Mesenchymal stem cell (in vitro differentiated cells and primary cell): ENCODE results near the gene SPOPL.

Experiments used
- DNase-seq: peaks from one replicate; pipeline ENCODE4 v3.0.0-alpha.2; 2013
- H2AFZ ChIP-seq: one replicate; pipeline ENCODE4 v1.6.1; 2013; ENCODE audit warnings: low read depth, mild to moderate bottlenecking, control low read depth, inconsistent platforms, low read length, moderate library complexity
- H2AK5ac ChIP-seq: 2 replicates; pipeline ENCODE4 v1.6.1; 2013; ENCODE audit warnings: low read length, moderate library complexity, mild to moderate bottlenecking, inconsistent platforms; ENCODE audit not compliant: severe bottlenecking
- H2BK120ac ChIP-seq: one replicate; pipeline ENCODE4 v1.6.1; 2013; ENCODE audit warnings: low read depth, mild to moderate bottlenecking, inconsistent platforms, low read length, moderate library complexity
- H2BK12ac ChIP-seq, 2 experiments: one replicate each; pipeline ENCODE4 v1.6.1; 2013; ENCODE audit warnings: inconsistent platforms in 2 of 2, low read length in 2 of 2, mild to moderate bottlenecking in 2 of 2, moderate library complexity in 2 of 2, control low read depth in 1 of 2
- H2BK15ac ChIP-seq: one replicate; pipeline ENCODE4 v1.6.1; 2013; ENCODE audit warnings: mild to moderate bottlenecking, low read depth, inconsistent platforms; ENCODE audit not compliant: poor library complexity, severe bottlenecking
- H2BK5ac ChIP-seq: 2 replicates; pipeline ENCODE4 v1.6.1; 2013; ENCODE audit warnings: low read depth, mild to moderate bottlenecking, low read length, control low read depth, inconsistent platforms; ENCODE audit not compliant: poor library complexity, severe bottlenecking
- H3K14ac ChIP-seq, 2 experiments: one replicate each; pipeline ENCODE4 v1.6.1; 2013; ENCODE audit warnings: inconsistent platforms in 2 of 2, low read length in 2 of 2, control low read depth in 1 of 2, mild to moderate bottlenecking in 1 of 2, moderate library complexity in 1 of 2
- H3K18ac ChIP-seq, 2 experiments: one replicate each; pipeline ENCODE4 v1.6.1; 2013; ENCODE audit warnings: inconsistent platforms in 2 of 2, low read length in 2 of 2, control low read depth in 1 of 2, low read depth in 1 of 2, mild to moderate bottlenecking in 1 of 2
- H3K23ac ChIP-seq, 2 experiments: one replicate each; pipeline ENCODE4 v1.6.1; 2013; ENCODE audit warnings: inconsistent platforms in 2 of 2, low read length in 2 of 2, mild to moderate bottlenecking in 2 of 2, moderate library complexity in 2 of 2, control low read depth in 1 of 2
- H3K27ac ChIP-seq: 2 replicates; pipeline ENCODE4 v1.5.1; 2013; ENCODE audit warnings: mild to moderate bottlenecking, moderate library complexity, low read length, control low read depth, inconsistent platforms; ENCODE audit not compliant: poor library complexity, severe bottlenecking
- H3K27me3 ChIP-seq, 2 experiments: 2 replicates each; pipeline versions ENCODE4 v1.6.1 to v1.7.0; 2013; ENCODE audit warnings: low read length in 2 of 2, mild to moderate bottlenecking in 2 of 2, moderate library complexity in 2 of 2, control low read depth in 1 of 2, inconsistent platforms in 1 of 2; ENCODE audit not compliant: control insufficient read depth in 1 of 2, insufficient read depth in 1 of 2
- H3K36me3 ChIP-seq, 2 experiments: 2 replicates each; pipeline versions ENCODE4 v1.6.1 to v1.7.0; 2013; ENCODE audit warnings: low read length in 2 of 2, control low read depth in 1 of 2, inconsistent platforms in 1 of 2, low read depth in 1 of 2, mild to moderate bottlenecking in 1 of 2; ENCODE audit not compliant: insufficient read depth in 2 of 2, control insufficient read depth in 1 of 2
- H3K4ac ChIP-seq, 2 experiments: one replicate each; pipeline ENCODE4 v1.6.1; 2013; ENCODE audit warnings: inconsistent platforms in 2 of 2, low read length in 2 of 2, mild to moderate bottlenecking in 2 of 2, moderate library complexity in 2 of 2, control low read depth in 1 of 2, low read depth in 1 of 2
- H3K4me1 ChIP-seq: 2 replicates; pipeline ENCODE4 v1.6.1; 2013; ENCODE audit warnings: low read depth, low read length, control low read depth; ENCODE audit not compliant: control insufficient read depth, insufficient read depth
- H3K4me2 ChIP-seq: 2 replicates; pipeline ENCODE4 v1.6.1; 2013; ENCODE audit warnings: low read length, mild to moderate bottlenecking, inconsistent platforms; ENCODE audit not compliant: poor library complexity, severe bottlenecking
- H3K4me3 ChIP-seq, 2 experiments: 2 replicates each; pipeline versions ENCODE4 v1.5.1 to v1.7.0; 2013; ENCODE audit warnings: low read length in 2 of 2, mild to moderate bottlenecking in 2 of 2, control low read depth in 1 of 2, low read depth in 1 of 2; ENCODE audit not compliant: insufficient read depth in 1 of 2
- H3K79me1 ChIP-seq: replicated peaks from 2 replicates; pipeline ENCODE4 v1.6.1; 2013; ENCODE audit warnings: mild to moderate bottlenecking, control low read depth, low read length, inconsistent platforms; ENCODE audit not compliant: poor library complexity, severe bottlenecking
- H3K9ac ChIP-seq: 2 replicates; pipeline ENCODE4 v1.7.0; 2013; ENCODE audit warnings: mild to moderate bottlenecking, low read length, moderate library complexity
- H3K9me3 ChIP-seq: 2 replicates; pipeline ENCODE4 v1.7.0; 2013; ENCODE audit warnings: mild to moderate bottlenecking, low read length; ENCODE audit not compliant: control insufficient read depth
- H4K8ac ChIP-seq: one replicate; pipeline ENCODE4 v1.6.1; 2013; ENCODE audit warnings: inconsistent platforms, mild to moderate bottlenecking, low read length, moderate library complexity
- H4K91ac ChIP-seq: one replicate; pipeline ENCODE4 v1.6.1; 2013; ENCODE audit warnings: mild to moderate bottlenecking, low read length, inconsistent platforms
- WGBS: methylation state at CpG from one replicate; pipeline ENCODE4 v1.1.7; 2013; ENCODE audit warnings: mixed read lengths; 5-methylcytosine and 5-hydroxymethylcytosine counted together

The SPOPL gene

DNA sequence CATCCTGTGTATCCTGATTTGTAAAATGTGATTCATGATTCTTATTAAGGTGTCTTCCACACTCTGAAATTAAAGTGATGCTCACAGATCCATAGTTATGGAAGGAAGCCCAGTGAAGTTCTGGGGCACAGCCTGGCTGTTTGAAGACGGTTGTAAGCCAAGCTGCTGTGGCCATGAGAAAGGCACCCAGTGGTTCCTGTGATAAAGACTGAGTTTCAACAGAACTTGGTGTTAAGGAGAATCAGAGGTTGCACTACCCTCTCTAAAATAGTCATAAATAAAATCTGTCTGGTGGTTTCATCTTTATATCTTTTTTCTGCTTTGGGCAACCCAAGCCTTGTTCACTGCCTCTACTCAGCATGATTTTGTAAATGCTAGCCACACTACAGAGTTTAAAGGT lies 32.2 kb upstream of the SPOPL start:
- Histone ChIP-seq H3K4me1 (no peaks in the 10 kb centered on the region), H3K18ac (no peak overlapping the region)

DNA sequence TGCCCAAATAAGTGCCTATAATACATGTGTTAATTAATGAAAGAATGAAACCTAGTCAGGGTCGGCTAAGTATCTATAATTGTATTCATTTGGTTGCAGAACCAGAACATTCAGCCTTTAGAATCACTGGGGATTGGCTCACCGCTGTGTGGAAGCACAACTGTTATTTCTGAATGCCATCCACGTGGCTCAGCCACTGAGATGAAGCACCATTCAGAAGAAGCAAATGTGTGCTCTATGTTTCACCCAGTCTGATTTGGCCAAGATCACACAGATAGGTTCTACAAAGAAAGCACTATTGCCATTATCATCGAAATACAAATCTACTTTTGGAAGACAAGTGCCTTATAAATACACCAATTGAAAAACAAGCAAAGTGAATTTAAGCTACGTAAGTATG lies 30.6 kb upstream of the SPOPL start:
- Histone ChIP-seq H3K79me1 (no peaks in the 10 kb centered on the region), H2AK5ac (no peak overlapping the region), H3K9ac (no peak overlapping the region), H3K4me1 (no peaks in the 10 kb centered on the region), H3K4ac (no peak overlapping the region), H4K91ac (no peak overlapping the region), H2AFZ (no peak overlapping the region), H4K8ac (no peak overlapping the region), H3K14ac (no peak overlapping the region), H3K36me3 (no peaks in the 10 kb centered on the region), H2BK120ac (no peak overlapping the region), H2BK5ac (no peak overlapping the region), H2BK15ac (no peak overlapping the region), H3K27ac (no peak overlapping the region), H2BK12ac (no peak overlapping the region), H3K4me2 (no peak overlapping the region), H3K4me3 (no peak overlapping the region), H3K18ac (no peak overlapping the region), H3K27me3 (no peaks in the 10 kb centered on the region), H3K23ac (no peak overlapping the region), H3K9me3 (no peaks in the 10 kb centered on the region)
- DNase-seq, result no peak
- WGBS, result 93% methylated on average over 5 of the region's 5 CpGs

More for the DNA sequence above, 32.2 kb upstream of the SPOPL start:
- Histone ChIP-seq H2BK15ac (no peak overlapping the region), H3K4me2 (no peak overlapping the region), H3K14ac (no peak overlapping the region), H3K9me3 (no peaks in the 10 kb centered on the region), H4K91ac (no peak overlapping the region), H2BK120ac (no peak overlapping the region), H3K4ac (no peak overlapping the region), H3K9ac (no peak overlapping the region), H2BK12ac (no peak overlapping the region), H4K8ac (no peak overlapping the region), H3K23ac (no peak overlapping the region), H2AK5ac (no peak overlapping the region), H3K4me3 (no peak overlapping the region), H2AFZ (no peak overlapping the region), H3K36me3 (no peaks in the 10 kb centered on the region), H3K27ac (no peak overlapping the region), H2BK5ac (no peak overlapping the region), H3K27me3 (no peaks in the 10 kb centered on the region), H3K79me1 (no peaks in the 10 kb centered on the region)
- WGBS, result 100% methylated on average over 1 of the region's 1 CpG
- no peak for DNase-seq

DNA sequence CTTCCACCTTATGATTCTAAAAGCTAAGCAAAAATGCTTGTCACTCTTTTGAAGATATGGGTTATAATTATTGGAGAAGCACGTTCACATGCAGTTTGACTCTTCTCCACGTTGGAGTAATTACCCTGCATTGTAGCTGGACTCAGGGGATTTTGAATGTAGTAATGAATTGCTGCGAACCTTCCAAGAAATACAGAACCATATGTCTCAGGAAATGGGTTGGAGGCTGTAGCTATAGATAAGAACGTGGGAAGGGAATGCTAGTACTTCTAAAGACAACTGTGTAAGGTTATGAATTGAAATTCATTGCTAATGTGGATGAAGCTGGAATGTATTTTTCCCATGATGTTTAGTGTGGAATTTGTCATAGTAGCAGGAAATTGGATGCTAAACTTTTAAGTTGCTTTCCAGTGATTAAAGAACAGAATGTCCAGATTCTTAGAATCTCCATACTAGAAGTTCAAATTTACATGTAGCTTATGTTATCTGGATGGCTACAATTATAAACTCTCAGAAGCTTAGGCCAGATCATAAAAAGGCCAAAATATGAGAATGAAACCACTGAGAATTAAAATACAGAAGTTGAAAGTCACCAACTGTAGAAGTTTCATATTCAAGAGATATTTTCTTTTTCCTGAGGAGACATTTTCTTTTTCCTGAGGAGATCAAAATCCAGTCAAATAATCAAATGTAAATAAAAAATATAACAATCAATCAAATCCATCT lies 27.3 kb upstream of the SPOPL start:
- Histone ChIP-seq H3K9me3 (no peaks in the 10 kb centered on the region), H3K27me3 (no peaks in the 10 kb centered on the region), H2BK12ac (no peak overlapping the region), H3K79me1 (no peaks in the 10 kb centered on the region), H4K91ac (no peak overlapping the region), H3K4me1 (no peaks in the 10 kb centered on the region), H2BK120ac (no peak overlapping the region), H3K4ac (no peak overlapping the region), H2BK5ac (no peak overlapping the region), H2AFZ (no peak overlapping the region), H3K23ac (no peak overlapping the region), H3K4me2 (no peak overlapping the region), H3K14ac (no peak overlapping the region), H3K18ac (no peak overlapping the region), H3K9ac (no peak overlapping the region), H4K8ac (no peak overlapping the region), H3K36me3 (no peaks in the 10 kb centered on the region), H3K4me3 (no peak overlapping the region), H2AK5ac (no peak overlapping the region), H3K27ac (no peak overlapping the region), H2BK15ac (no peak overlapping the region)
- DNase-seq, result no peak
- 66% methylated on average over 4 of the region's 4 CpGs for WGBS

DNA sequence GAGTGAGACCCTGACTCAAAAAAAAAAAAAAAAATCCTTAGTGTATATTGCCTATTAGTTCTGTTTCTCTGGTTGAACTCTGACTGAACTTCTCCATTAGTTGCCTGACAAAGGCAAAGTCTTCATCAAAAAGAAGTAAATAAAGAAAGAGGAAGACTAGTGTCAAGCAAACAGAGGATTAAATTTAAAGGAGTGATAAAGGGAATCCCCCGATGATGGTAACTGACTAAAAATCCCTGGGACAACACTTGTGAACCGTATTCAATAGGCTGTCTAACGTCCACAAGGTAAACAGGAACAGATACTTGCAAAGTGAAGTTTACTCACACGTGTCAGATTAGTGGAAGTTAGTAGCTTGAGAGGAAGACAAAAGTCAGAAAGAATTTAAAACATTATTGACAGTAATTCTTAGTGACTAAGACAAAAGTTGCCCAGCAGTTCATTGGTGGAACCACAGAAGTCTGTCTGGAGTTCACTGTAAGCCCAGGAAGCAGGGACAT lies 26.2 kb upstream of the SPOPL start:
- no peak overlapping the region for H2AK5ac ChIP-seq
- no peak overlapping the region for H3K4ac ChIP-seq
- H2BK5ac ChIP-seq, result no peak overlapping the region
- no peak overlapping the region for H3K23ac ChIP-seq
- WGBS, result 57% methylated on average over 4 of the region's 4 CpGs
- H3K4me3 ChIP-seq, result no peak overlapping the region
- no peak overlapping the region for H2AFZ ChIP-seq
- no peak overlapping the region for H3K18ac ChIP-seq
- H2BK12ac ChIP-seq, result no peak overlapping the region
- no peaks in the 10 kb centered on the region for H3K79me1 ChIP-seq
- no peak overlapping the region for H3K4me2 ChIP-seq
- H2BK15ac ChIP-seq, result no peak overlapping the region
- no peak overlapping the region for H3K9ac ChIP-seq
- no peak overlapping the region for H4K91ac ChIP-seq
- H3K27me3 ChIP-seq, result no peaks in the 10 kb centered on the region
- no peaks in the 10 kb centered on the region for H3K36me3 ChIP-seq
- H3K4me1 ChIP-seq, result no peaks in the 10 kb centered on the region
- H4K8ac ChIP-seq, result no peak overlapping the region
- no peak overlapping the region for H3K27ac ChIP-seq
- H3K9me3 ChIP-seq, result no peaks in the 10 kb centered on the region
- no peak for DNase-seq
- no peak overlapping the region for H3K14ac ChIP-seq
- H2BK120ac ChIP-seq, result no peak overlapping the region
